Erythroblast (primary cell): ENCODE measurements around the gene SLC5A10.

Source experiments
- GATA1 ChIP-seq: IDR thresholded peaks from 2 replicates; pipeline ENCODE4 v1.6.1; 2011; ENCODE audit warnings: low read depth, mild to moderate bottlenecking, control low read depth, low read length, moderate library complexity
- POLR2A ChIP-seq: IDR thresholded peaks from 2 replicates; pipeline ENCODE4 v1.6.1; 2011; ENCODE audit warnings: mild to moderate bottlenecking, low read length

GRCh38 chr17:18946536-18946935, 5.4 kb upstream of the SLC5A10 start:
- TF ChIP-seq POLR2A (no peak), GATA1 (no peak)
